Nephron (organoid): ENCODE measurements around the gene PCNX2.

ENCODE experiments used
- H3K27ac Mint-ChIP-seq, 3 experiments: 2 replicates each; pipeline ENCODE4 v1.8.0; 2020; ENCODE audit warnings: mixed read lengths in 3 of 3, mild to moderate bottlenecking in 2 of 3, moderate library complexity in 1 of 3
- H3K27me3 Mint-ChIP-seq: 2 replicates; pipeline ENCODE4 v1.8.0; 2021; ENCODE audit warnings: low read depth, mild to moderate bottlenecking, moderate library complexity, mixed read lengths
- H3K36me3 Mint-ChIP-seq: 2 replicates; pipeline ENCODE4 v1.8.0; 2020; ENCODE audit warnings: low read depth, mixed read lengths
- H3K4me1 Mint-ChIP-seq: 2 replicates; pipeline ENCODE4 v1.8.0; 2020; ENCODE audit warnings: mixed read lengths
- H3K4me3 Mint-ChIP-seq, 3 experiments: 2 replicates each; pipeline ENCODE4 v1.8.0; 2020; ENCODE audit warnings: mild to moderate bottlenecking in 3 of 3, mixed read lengths in 3 of 3, moderate library complexity in 2 of 3
- H3K9me3 Mint-ChIP-seq: 2 replicates; pipeline ENCODE4 v1.8.0; 2020; ENCODE audit warnings: mixed read lengths
- CTCF ChIP-seq, 3 experiments: fragments of 200-600 bp; sonication (generic); IDR thresholded peaks; one replicate each; pipeline ENCODE4 v1.5.0; 2021; ENCODE audit warnings: antibody characterized with exemption in 3 of 3; ENCODE audit not compliant: unreplicated experiment in 3 of 3

PCNX2 gene

GRCh38 chr1:233279971-233280370 is 15.6 kb downstream of the PCNX2 start:
- Mint-ChIP-seq H3K27me3 (no peaks in the 10 kb centered on the region), H3K27ac (no peak overlapping the region), H3K36me3 (no peaks in the 10 kb centered on the region), H3K4me3 (no peak overlapping the region), H3K9me3 (no peaks in the 10 kb centered on the region), H3K4me1 (no peaks in the 10 kb centered on the region)
- no peak for TF ChIP-seq CTCF (IDR thresholded peaks at IDR 0.05; ENCODE audit: unreplicated experiment in 3 of 3)

- TF ChIP-seq CTCF (IDR thresholded peaks at IDR 0.05; ENCODE audit: unreplicated experiment in 3 of 3) = no peak
- Mint-ChIP-seq H3K36me3 (no peaks in the 10 kb centered on the region), H3K4me3 (no peak overlapping the region)
Measured at GRCh38 chr1:233278631-233279030, 16.9 kb downstream of the PCNX2 start.

GRCh38 chr1:233277637-233278606 is 17.6 kb downstream of the PCNX2 start:
- no peak overlapping the region for H3K27ac Mint-ChIP-seq
- H3K4me1 Mint-ChIP-seq = no peaks in the 10 kb centered on the region
- no peak overlapping the region for H3K4me3 Mint-ChIP-seq
- no peaks in the 10 kb centered on the region for H3K9me3 Mint-ChIP-seq
- H3K36me3 Mint-ChIP-seq = no peaks in the 10 kb centered on the region
- no peaks in the 10 kb centered on the region for H3K27me3 Mint-ChIP-seq
- TF ChIP-seq CTCF (IDR thresholded peaks at IDR 0.05; ENCODE audit: unreplicated experiment in 3 of 3) = no peak

More at GRCh38 chr1:233278631-233279030, 16.9 kb downstream of the PCNX2 start:
- H3K9me3 Mint-ChIP-seq = no peaks in the 10 kb centered on the region
- H3K27ac Mint-ChIP-seq = no peak overlapping the region
- H3K27me3 Mint-ChIP-seq = no peaks in the 10 kb centered on the region
- no peaks in the 10 kb centered on the region for H3K4me1 Mint-ChIP-seq

GRCh38 chr1:233269656-233270055 is 25.9 kb downstream of the PCNX2 start:
- Mint-ChIP-seq H3K27ac (no peak overlapping the region), H3K9me3 (no peaks in the 10 kb centered on the region), H3K36me3 (peaks cover 12% of the 10 kb centered on the region), H3K4me1 (no peaks in the 10 kb centered on the region), H3K4me3 (no peak overlapping the region), H3K27me3 (no peaks in the 10 kb centered on the region)
- no peak for TF ChIP-seq CTCF (IDR thresholded peaks at IDR 0.05; ENCODE audit: unreplicated experiment in 3 of 3)

GRCh38 chr1:233268389-233269022 is 27.0 kb downstream of the PCNX2 start:
- no peak for TF ChIP-seq CTCF (IDR thresholded peaks at IDR 0.05; ENCODE audit: unreplicated experiment in 3 of 3)
- no peaks in the 10 kb centered on the region for H3K27me3 Mint-ChIP-seq
- no peak overlapping the region for H3K4me3 Mint-ChIP-seq
- no peaks in the 10 kb centered on the region for H3K9me3 Mint-ChIP-seq
- H3K27ac Mint-ChIP-seq = no peak overlapping the region
- H3K36me3 Mint-ChIP-seq = peaks cover 12% of the 10 kb centered on the region
- no peaks in the 10 kb centered on the region for H3K4me1 Mint-ChIP-seq
